Upper lobe of right lung (tissue), 1 donor: ENCODE data around the gene NCAPH2. TPM values are rescaled to one million over a fixed set of nuclear protein-coding genes. Genes with fewer than 3 reads are reported as not detected.

Experiments
- ATAC-seq: fragments of 200-7000 bp; cut with Tn5 transposase; one replicate; pipeline ENCODE4 v1.9.1; 2020; ENCODE audit warnings: mild to moderate bottlenecking, moderate library complexity
- DNase-seq: peaks from one replicate; pipeline ENCODE4 v3.0.0-alpha.2; 2020
- H3K27ac ChIP-seq: fragments of 200-600 bp; one replicate; pipeline ENCODE4 v1.8.0; 2022
- H3K27me3 ChIP-seq: fragments of 200-600 bp; one replicate; pipeline ENCODE4 v1.8.0; 2022; ENCODE audit warnings: mild to moderate bottlenecking
- H3K36me3 ChIP-seq: fragments of 200-600 bp; one replicate; pipeline ENCODE4 v1.8.0; 2022
- H3K4me1 ChIP-seq: fragments of 200-600 bp; one replicate; pipeline ENCODE4 v1.8.0; 2022
- H3K4me3 ChIP-seq: fragments of 200-600 bp; one replicate; pipeline ENCODE4 v1.8.0; 2022; ENCODE audit warnings: mild to moderate bottlenecking
- H3K9me3 ChIP-seq: fragments of 200-600 bp; one replicate; pipeline ENCODE4 v1.8.0; 2022
- CTCF ChIP-seq: fragments of 200-600 bp; IDR thresholded peaks from one replicate; pipeline ENCODE4 v1.8.0; 2022; ENCODE audit warnings: antibody characterized with exemption
- intact Hi-C: fragments of 100-400 bp; cut with DNase I; formaldehyde crosslinking; loops from one replicate; pipeline ENCODE4 v1.11.0; 2022
- total RNA-seq: library from RNA; stranded (reverse); fragmentation: NEBNext Ultra II Directional; extraction: Animal tissue kit (Norgen Biotek cat#: 25700); gene quantifications from one replicate; pipeline ENCODE4 v1.2.1, GENCODE V29; 2021
- donor health status: DM: no; HTN: yes; CAD: no; lungs with severe emphysema.

The NCAPH2 gene
- total RNA-seq, 1 donor from 2014 or later: 51.8 TPM

GRCh38 chr22:50490531-50491308, 17.3 kb upstream of the NCAPH2 start:
- Histone ChIP-seq H3K9me3 (no peaks in the 10 kb centered on the region), H3K27me3 (no peaks in the 10 kb centered on the region), H3K36me3 (no peaks in the 10 kb centered on the region), H3K27ac (no peak overlapping the region), H3K4me3 (no peak overlapping the region), H3K4me1 (no peaks in the 10 kb centered on the region)
- no peak for TF ChIP-seq CTCF
- intact Hi-C loops: no loop called here
- peak; percentile 77 for DNase-seq
- peak; percentile 81 for ATAC-seq

- TF ChIP-seq CTCF: no peak
- DNase-seq: no peak
- no peaks in the 10 kb centered on the region for H3K36me3 ChIP-seq
- H3K4me3 ChIP-seq: no peak overlapping the region
- no peaks in the 10 kb centered on the region for H3K27me3 ChIP-seq
- no peaks in the 10 kb centered on the region for H3K9me3 ChIP-seq
- H3K4me1 ChIP-seq: peaks cover 5% of the 10 kb centered on the region
- intact Hi-C loops: no loop called here
- H3K27ac ChIP-seq: no peak overlapping the region
- ATAC-seq: no peak
Observed at GRCh38 chr22:50497093-50497492, 10.9 kb upstream of the NCAPH2 start.

- peak; percentile 94 for ATAC-seq
Observed at GRCh38 chr22:50498322-50498890, 9.6 kb upstream of the NCAPH2 start.

GRCh38 chr22:50500452-50500851, 7.6 kb upstream of the NCAPH2 start:
- no peak overlapping the region for H3K4me3 ChIP-seq
- no peaks in the 10 kb centered on the region for H3K27me3 ChIP-seq
- intact Hi-C loops: loop anchor here (10.0 kb wide), 1 partner anchor 236 kb away; the partner anchor contains the start of gene MAPK12
- no peaks in the 10 kb centered on the region for H3K9me3 ChIP-seq
- H3K36me3 ChIP-seq: peaks cover 25% of the 10 kb centered on the region
- peaks cover 5% of the 10 kb centered on the region for H3K4me1 ChIP-seq
- no peak for TF ChIP-seq CTCF
- ATAC-seq: no peak
- DNase-seq: no peak
- H3K27ac ChIP-seq: no peak overlapping the region

More at GRCh38 chr22:50498322-50498890, 9.6 kb upstream of the NCAPH2 start:
- no peak overlapping the region for H3K27ac ChIP-seq
- H3K4me3 ChIP-seq: no peak overlapping the region
- H3K9me3 ChIP-seq: no peaks in the 10 kb centered on the region
- DNase-seq: no peak
- peak; percentile 69 for TF ChIP-seq CTCF
- H3K4me1 ChIP-seq: peaks cover 5% of the 10 kb centered on the region
- intact Hi-C loops: no loop called here
- peaks cover 12% of the 10 kb centered on the region for H3K36me3 ChIP-seq
- H3K27me3 ChIP-seq: no peaks in the 10 kb centered on the region

GRCh38 chr22:50502096-50502495, 5.9 kb upstream of the NCAPH2 start:
- DNase-seq (no peak), ATAC-seq (no peak)
- Histone ChIP-seq H3K27ac (no peak overlapping the region), H3K4me1 (peaks cover 13% of the 10 kb centered on the region), H3K36me3 (peaks cover 29% of the 10 kb centered on the region), H3K27me3 (no peaks in the 10 kb centered on the region), H3K9me3 (no peaks in the 10 kb centered on the region), H3K4me3 (no peak overlapping the region)
- TF ChIP-seq CTCF: no peak
- intact Hi-C loops: loop anchor here (10.0 kb wide), 1 partner anchor 237 kb away; the partner anchor contains the start of gene MAPK12
